NCI-H526 treated with DMSO at 0.1 percent for 48 hours (cell line): Measurements from ENCODE around the gene SREBF2.
A peak's percentile ranks its signal among the peaks of the same experiment; 100 is the strongest.
"Not testable (repeated sequence)": the region's sequence is repeated elsewhere in the genome, so short reads cannot be mapped to it uniquely, and the experiment has no call there.

Source experiments
- DNase-seq: peaks from one replicate; lab custom pipeline; 2025; lab: John Stamatoyannopoulos, UW

Gene SREBF2

GRCh38 chr22:41821471-41822316 lies 11.2 kb upstream of the SREBF2 start:
- DNase-seq, result no peak

- DNase-seq, result peak; percentile 19
Observed at GRCh38 chr22:41822317-41823057, 10.4 kb upstream of the SREBF2 start.

DNA sequence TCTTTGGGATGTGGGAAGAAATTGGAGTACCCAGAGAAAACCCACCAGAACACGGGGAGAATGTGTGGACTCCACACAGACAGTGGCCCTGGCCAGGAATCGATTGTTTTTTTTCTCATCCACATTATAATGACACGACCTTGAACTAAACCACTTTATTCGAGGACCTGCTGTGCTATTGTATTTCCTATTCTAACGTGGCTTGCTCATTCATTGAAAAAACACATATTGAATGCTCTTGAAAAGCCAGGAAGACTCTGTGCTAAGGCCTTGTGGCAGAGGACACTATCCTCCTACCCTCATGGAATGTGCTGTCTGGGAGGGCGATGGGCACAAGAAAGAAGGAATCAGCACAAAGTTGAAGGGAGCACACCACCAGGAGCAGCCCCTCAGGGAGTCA lies 9.1 kb upstream of the SREBF2 start:
- DNase-seq, result no peak

GRCh38 chr22:41825376-41825775 lies 7.5 kb upstream of the SREBF2 start:
- no peak for DNase-seq

DNA sequence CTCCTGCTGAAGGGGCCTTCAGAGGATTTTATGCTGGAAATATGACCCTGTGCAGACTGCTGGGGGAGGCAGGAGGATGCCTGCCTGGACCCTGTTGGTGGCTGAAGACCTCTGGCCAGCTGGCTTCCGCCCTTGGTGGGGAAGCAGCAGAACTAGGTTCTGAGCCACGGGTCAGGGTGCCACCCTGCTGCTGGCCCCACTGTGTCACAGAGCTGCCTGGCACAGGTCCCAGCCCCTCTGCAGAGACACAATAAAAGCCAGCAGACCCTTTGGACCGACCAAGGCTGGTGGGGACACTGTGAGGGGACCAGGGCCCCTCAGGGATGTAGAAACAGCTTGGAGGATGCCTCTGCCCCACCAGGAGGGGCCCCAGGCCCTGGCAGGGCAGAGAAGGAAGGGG lies 6.9 kb upstream of the SREBF2 start:
- DNase-seq, result no peak

DNA sequence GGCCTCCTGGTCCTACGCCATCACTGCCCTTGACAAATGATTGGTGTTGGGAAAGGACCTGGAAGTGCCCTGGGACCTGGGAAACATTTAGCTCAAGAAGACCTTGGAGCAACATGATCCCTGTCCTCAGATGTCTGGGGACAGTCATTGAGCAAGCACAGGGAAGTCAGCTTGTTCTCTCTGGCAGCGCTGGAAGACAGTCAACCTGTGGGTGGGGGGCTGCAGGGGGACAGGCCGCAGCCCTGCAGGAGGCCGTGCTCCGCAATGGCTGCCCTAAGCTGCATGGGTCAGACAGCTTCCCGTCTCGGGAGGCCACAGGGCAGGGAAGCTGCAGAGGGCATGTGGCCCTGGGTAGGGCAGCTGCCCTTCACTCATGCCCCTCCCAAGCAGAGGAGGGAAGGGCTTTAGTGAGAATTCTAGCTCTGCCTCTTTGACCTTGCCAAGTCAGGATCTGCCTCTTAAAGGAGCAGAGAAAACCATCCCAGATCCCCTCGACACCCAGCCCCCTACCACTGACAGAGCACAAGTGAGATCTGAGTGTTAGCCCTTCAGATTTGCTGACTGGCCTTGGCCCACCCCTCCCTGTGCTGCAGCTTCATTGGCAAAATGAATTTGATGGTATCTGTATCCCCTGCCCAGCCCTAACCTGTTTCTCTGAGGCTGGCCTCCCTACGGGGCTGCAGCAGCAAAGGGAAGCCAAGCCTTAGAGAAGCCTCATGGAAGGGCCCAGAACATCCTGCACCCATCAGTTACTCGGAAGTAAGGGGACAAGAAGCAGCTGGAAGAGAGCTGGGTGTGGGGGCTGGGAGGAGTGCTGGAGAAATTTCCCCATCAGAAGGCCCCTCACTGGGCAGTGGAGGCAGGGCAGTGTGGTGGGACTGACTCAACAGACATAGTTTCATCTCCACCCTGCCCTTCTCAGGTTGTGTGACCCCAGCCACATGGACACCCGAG lies 6.2 kb upstream of the SREBF2 start:
- no peak for DNase-seq

DNA sequence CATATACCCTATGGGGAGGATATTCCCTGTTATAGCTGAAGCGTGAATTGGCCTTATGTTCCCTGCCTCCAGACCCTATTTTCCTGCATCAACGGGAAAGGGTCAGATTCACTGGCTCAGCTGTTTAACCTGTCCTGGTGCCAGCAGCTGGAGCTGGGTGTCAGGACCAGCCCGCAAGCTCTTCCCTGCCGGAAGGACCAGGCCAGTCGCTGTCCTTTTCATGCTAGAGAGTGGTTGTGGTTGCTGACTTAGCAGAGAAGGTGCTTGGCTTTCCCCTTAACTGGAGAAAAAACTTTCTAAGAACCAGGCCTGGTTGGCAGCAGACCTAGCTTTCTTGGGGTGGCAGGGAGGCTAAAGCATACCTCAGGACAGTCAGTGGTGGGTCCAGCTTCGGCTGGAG lies 5.2 kb upstream of the SREBF2 start:
- DNase-seq, result no peak

DNA sequence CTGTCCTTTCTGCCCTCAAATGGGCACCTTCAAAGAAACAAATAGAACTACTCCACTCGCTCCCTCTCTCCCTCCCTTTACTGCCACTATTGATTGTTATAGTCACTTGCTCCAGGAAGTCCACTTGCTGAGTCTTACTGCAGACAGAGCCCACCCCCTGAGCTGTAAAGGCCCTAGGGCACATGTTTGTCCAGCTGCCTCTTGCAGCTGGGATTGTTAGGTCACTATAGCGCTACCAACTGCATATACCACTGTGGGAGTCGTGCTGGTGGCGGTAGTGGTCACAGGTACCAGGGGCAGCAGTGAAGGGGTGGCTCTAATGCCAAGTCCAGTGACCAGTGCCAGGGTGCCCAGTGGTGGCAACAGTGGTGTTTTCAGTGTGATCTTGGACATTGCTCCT lies 4.4 kb upstream of the SREBF2 start:
- no peak for DNase-seq

GRCh38 chr22:41830174-41830573 lies 2.7 kb upstream of the SREBF2 start:
- no peak for DNase-seq

DNA sequence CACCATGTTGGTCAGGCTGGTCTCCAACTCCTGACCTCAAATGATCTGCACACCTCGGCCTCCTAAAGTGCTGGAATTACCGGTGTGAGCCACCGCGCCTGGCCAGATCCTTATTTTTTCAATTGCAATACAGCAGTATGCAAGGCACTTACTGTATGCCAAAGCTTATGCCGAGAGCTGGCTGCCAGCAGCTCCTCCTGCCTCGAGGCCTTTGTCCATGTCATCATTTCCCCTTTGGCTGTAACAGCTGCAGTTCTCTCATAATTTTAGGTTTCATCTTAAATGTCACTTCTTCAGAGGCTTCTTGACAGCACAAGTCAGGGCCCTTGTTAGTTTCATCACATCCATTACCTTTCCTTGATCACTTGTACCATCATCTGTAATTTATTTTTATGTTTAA lies 1.5 kb upstream of the SREBF2 start:
- DNase-seq, result no peak

DNA sequence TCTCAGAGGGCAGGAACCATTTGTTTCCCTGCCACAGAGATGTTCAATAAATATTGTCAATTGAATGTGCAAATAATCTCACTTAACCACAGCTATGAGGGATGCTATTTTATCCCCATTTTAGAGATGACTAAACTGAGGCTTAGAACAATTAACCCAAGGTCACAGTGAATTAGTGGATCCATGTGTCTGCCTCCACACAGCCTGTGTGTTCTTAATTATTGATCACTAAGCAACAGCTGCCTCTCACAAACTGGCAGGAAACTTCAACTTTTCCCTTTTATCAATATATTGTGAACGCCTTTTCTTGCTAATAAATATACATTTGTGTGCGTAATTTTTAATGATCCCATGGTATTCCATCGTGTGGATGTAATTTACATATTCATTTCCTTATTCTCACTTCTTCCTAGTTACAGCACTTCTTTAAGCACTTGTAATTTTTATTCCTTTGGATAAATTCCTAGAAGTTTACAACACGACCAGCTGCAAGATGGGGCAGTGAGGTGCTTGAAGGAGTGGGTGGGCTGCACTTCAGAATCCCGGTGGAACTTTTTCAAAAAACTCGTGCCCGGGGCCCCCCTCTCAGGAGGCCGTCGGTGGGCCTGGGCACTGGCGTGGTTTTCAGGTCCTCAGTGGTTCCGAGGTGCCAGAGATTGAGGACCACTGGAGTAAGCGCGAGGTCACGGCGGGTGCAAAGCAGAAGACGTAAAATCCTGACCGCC lies 915 bp upstream of the SREBF2 start:
- DNase-seq, result no peak

DNA sequence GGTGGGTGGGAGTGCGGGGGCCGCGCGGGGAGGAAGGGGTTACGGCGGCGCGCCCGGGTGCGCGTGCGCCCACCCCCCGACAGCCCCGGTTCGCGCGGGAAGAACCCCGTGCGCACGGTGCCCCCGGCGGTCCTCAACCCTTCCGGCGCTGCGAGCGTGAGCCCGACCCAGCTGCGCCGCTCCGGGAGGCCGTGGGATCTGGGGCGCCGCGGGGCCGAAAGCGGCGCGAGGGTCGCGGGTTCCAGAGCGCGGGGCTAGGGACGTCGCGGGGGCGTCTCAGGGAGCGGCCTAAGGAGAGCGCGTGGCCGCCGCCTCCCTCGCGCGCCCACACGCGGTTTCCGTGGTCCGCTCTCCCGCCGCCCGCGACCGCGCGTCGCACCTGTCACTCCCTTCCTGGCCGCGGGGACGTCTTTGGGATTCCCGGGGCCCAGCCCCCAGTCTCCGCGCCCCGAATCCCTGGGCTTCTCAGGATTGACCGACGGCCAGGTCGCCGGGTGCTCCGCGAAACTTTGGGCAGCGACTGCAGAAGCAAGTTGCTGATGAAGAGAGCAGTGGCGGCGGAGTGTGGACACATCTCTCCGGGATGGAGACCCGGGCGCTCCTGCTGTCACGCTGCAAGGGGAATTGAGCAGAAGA lies 582 bp downstream of the SREBF2 start:
- peak; percentile 9 for DNase-seq

DNA sequence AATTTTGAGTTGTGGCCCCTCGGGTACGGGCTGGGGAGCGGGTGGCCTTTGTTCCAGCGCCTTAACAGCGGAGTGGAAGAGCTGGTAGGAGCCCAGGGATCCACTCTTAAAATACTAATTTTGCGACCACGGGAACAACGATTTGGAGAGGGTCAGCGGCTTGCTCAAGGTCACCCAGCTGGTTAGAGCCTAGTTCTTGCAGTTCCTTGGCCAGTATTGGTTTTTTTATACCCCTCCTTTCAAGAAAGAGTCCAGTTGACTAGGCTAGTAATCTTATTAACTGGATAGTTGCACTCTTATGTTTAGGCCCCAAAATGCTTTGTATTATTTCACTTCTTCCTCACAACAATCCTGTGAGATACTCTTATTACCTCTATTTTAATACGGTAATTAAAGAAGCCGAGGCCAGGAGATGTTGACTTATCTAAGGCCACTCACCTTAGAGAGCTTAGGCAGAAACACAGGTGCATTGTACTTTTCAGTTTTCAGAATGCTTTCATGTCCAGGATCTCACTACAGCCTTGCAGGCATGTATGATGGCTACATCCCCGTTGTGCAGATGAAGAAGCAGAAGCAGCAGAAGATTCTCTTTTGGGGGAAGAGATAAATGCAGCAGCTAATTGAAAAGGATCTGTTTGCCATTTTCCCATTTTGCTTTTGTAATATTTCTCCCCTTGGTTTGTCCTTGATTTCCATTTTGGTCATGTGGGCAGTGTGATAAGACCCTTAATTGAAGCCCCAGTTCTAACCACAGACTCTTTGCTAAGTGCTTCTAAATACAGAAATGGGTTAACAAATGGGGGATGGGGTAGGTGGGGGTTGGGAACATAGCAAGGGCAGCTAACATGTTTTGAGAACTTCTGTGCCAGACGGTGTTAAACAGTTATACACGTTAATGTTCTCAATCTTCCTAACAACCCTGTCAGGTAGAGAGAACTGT lies 1.4 kb downstream of the SREBF2 start:
- no peak for DNase-seq

DNA sequence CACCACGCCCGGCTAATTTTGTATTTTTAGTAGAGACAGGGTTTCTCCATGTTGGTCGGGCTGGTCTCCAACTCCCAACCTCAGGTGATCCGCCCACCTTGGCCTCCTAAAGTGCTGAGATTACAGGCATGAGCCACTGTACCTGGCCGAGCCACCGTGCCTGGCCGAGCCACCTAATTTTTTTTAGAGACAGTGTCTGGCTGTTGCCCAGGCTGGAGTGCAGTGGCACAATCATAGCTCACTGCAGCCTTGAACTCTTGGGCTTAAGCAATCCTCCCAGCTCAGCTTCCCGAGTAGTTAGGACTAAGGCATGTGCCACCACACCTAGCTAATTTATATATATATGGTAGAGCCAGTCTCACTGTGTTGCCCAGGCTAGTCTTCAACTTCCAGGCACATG lies 2.6 kb downstream of the SREBF2 start:
- DNase-seq, result not testable (repeated sequence)

GRCh38 chr22:41836551-41836950 lies 3.6 kb downstream of the SREBF2 start:
- no peak for DNase-seq

GRCh38 chr22:41838842-41839618 lies 6.1 kb downstream of the SREBF2 start:
- no peak for DNase-seq

DNA sequence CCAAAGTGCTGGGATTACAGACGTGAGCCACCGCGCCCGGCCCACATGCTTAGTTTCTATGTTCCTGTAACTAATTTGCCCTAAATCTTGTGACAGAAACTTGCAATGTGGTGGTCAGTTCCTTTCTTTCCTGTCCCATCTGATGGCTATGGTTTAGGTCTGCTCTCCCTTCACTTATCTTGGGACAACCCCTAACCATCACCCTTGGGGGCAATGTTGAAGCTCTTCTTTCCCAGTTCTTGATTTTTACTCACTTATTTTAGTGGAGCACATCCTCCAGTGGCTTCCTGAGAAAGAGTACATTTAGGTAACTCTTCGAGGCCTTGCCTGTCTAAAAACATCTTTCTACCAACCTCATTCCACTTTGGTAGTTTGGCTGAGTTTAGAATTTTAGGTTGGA lies 7.3 kb downstream of the SREBF2 start:
- no peak for DNase-seq

DNA sequence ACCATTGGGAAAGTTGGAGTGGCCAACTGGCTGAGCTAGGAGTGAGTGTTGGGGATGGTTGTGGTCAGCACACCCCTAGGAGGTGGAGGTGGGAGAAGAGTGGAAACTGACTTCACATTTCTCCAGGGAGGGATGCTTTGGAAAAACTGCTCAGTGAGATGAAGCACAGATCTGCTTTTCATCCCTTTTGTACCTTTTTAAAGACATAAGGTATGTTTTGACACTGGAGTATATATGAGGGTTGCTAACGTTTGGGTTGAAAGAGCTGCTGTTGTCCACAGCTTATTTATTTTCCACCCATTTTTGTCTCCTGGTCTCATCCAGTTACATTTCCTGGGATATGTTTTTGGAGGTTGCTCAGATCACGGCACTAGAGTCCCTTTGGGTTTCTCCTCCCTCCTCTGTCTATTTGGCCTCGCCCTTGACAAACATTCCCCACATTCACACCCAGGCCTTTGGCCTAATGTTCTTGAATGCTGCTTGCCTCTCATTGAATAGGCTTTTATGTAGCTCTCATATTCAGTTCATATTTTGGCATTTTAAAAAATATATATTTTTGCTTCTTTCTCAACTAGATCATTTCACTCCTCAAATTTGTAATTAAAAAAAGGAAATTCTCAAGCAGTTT lies 8.3 kb downstream of the SREBF2 start:
- no peak for DNase-seq
